HG02870 (cell line): ENCODE results near the gene CYP2J2.
A peak's percentile ranks its signal among the peaks of the same experiment; 100 is the strongest.
"Not testable (repeated sequence)": the region's sequence is repeated elsewhere in the genome, so short reads cannot be mapped to it uniquely, and the experiment has no call there.

Source experiments
- ATAC-seq: cut with Tn5 transposase; IDR thresholded peaks from one replicate; pipeline ENCODE4 v1.9.1; 2021; ENCODE audit warnings: mild to moderate bottlenecking, moderate library complexity; ENCODE audit not compliant: unreplicated experiment

CYP2J2 gene

DNA sequence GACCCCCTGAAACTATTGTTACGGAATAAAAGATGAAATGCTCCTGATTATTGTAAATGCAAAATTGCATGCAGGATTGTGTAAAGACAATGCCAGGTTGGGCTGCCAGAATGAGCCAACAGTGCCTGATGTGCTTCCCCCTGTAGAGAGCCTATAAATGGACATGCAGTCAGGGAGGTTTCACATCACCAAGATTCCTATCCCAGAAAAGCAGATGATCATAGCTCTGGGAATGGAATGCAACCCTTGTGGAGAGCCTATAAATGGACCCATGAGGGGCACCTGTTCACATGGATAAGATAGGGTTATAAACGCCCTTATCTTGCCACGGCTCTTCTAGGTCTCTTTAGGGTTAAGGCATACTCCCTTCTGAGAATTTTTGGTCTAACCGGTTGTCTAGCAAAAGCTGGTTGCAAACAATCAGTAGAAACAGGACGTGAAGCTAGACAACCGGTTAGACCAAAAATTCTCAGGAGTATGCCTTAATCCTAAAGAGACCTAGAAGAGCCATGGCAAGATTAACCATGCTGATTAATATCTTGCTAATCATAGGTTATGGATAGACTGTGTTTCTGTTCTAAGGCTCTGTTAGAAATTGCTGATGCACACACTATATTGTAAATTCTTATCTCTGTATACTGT, 5.2 kb downstream of the CYP2J2 start:
- not testable (repeated sequence) for ATAC-seq

DNA sequence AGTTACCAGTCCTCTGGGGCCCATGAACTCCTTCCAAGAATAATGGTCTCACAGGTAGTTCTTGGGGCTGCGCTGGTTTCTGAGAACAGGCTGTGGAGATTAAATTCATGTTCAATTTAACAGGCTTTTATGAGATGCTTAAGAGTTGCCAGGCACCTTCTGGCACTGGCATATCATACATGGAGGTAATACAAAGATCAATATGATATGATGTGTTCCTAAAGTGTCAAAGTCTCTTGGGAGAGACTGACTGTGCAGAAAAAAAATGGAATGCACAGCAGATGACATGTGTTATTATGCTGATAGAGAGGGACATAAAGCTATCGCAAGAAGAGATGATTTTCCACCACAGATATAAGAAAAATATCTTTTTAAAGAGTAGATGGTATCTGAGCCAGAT, 6.8 kb downstream of the CYP2J2 start:
- no peak for ATAC-seq

DNA sequence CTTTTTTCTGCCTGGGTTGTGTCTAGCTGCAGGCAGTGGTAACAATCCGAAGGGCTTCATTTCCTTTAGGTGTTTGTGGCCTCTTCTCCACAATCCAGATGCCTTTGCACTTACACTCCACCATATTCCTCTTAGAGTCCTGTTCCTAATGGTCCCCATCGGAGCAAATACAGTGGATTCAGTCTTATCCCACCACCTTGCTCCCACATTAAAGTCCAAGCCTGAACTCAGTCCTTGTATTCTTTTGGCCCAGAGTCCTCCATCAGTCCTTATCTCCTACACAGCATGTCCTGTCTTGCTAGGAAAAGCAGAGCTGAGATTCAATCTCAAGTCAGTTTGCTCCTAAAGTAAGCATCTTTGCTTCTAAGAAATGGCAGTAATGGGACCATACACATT, 8.8 kb downstream of the CYP2J2 start:
- no peak for ATAC-seq

DNA sequence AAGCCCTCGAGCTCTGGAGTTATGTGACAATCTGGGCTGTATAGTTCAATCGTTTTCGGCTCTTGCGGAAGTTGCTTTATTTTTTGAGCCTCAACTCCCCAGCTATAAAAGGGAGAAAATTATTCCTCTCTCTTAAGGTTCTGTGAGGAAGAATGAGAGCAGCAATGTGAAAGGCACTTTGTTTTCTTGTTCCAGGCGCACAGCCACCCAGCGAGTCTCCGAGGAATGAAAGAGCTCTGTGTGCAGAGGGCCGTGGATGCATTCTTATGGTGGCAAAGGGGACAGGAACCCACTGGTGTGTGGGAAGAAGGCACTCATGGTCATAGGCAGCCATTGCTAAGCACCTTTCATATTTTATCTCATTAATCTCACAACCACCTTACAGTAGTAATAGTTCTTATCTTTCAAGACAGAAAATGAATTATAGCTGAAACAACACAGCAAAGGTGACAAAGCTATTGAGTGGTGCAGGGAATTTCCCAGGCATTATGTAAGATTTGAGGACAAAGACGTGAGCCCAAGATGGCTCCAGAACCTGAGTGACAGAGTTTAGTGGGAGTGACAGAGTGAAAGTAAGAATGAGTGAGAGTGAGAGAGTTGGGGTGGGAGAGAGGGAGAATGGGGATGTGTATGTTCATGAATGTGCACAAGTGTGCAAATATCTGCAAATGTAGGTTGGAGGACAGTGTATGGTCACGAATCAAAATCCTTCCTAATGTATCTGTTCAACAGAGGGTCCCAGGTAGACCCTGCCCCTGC, 9.4 kb downstream of the CYP2J2 start:
- no peak for ATAC-seq

DNA sequence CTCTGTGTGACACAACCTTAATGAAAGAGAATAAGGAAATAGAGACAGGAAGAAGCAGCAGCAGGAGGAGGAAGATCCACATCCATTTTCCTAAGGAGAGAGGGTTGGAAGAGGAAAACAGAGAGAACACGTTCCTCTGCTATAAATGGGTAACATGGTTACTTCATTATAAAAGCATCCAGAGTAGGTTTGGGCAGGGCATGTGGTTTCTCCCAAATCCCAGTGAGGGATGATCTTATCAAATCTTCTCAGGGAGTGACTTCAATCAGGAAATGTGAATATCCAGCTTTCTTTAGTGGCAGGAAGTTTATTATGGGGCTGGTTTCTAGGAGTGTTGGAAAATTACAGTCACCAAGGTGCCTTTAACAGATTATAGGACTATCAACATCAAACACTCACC, 11.1 kb downstream of the CYP2J2 start:
- no peak for ATAC-seq

DNA sequence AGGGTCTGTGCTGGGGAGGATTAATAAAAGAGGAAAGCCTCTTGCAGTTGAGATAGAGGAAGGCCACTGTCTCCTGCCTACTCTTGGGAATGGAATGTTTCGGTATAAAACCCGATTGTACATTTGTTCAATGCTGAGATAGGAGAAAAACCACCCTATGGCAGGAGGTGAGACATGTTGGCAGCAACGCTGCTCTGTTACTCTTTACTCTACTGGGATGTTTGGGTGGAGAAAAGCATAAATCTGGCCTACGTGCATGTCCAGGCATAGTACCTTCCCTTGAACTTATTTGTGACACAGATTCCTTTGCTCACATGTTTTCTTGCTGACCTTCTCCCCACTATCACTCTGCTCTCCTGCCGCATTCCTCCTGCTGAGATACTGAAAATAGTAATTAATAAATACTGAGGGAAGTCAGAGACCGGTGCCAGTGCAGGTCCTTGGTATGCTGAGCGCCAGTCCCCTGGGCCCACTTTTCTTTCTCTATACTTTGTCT, 11.7 kb downstream of the CYP2J2 start:
- not testable (repeated sequence) for ATAC-seq

DNA sequence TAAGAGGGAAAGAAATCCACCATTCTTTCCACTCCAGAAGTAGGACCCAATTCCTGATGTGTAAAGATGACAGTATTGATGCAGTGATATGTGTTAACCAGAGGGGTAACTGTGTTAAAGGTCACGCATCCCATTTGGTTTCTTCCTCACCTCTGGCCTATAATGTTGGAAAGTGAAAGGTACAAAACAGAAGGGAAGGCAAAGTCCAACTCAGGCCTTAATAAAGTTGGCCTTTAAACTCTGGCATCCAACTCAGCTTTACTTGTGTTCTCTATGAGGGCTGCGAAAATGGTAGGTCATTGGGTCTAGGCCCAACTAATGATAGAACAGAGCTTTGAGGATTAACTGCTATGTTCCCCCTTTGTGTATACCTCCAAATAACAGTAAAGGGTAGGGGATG, 17.9 kb downstream of the CYP2J2 start:
- no peak for ATAC-seq

DNA sequence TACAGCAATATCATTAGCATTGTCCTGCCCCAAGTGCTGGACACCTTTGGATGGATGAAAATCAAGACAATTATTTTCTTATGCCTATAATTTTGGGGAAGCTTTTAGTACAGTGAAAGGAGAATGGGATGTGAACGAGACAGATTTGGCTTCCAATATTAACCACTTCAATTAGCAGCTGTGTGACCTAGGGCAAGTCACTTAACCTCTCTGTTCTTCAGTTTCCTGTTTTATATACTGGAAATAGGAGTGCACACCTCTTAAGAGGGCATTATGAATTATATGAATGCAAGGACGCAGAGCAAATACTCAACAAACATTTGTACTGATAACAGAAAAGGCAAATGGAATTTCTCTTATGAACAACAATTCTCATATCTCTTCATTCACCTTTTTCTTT, 18.5 kb downstream of the CYP2J2 start:
- ATAC-seq: no peak

DNA sequence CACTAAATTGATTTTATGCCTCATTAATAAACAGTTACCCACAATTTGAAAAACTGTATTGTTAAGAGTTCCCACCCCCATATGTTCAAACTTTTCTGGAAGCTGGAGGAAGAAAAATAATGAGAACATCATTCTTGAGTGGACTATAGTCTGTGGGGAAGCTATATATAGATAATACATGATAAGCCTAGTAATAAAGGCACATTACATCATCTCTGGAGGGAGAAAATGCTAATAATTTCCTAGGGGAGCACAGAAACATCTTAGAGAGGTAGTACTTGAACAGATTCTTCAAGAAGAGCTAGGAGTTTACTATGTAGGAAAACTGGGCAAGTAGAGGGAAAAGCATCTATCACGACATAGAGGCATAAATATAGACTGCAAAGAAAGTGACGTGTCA, 19.6 kb downstream of the CYP2J2 start:
- no peak for ATAC-seq

DNA sequence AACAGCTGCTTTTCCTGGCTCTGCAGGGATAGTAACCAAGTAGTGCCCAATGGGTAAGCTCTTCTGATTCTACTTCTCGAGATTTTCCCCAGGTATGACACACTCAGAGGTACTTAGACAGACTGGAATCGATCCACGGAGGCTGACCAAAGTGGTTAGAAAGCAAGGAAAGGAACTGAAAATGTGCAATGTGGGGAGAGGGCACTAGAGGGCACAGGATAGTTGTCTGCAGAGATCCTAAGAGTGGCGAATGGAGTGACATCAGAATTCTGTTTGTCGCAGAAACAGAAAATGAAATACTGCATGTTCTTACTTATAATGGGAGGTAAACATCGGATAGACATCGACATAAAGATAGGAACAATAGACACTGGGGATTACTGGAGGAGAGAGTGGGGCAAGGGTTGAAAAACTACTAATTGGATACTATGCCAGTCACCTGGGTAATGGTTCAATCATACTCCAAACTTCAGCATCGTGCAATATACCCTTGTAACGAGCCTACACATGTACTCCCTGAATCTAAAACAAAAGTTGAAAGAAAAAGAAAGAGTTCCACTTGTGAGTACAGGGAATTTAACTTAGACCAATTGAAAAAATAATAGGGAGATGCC, 23.3 kb downstream of the CYP2J2 start:
- ATAC-seq: no peak

DNA sequence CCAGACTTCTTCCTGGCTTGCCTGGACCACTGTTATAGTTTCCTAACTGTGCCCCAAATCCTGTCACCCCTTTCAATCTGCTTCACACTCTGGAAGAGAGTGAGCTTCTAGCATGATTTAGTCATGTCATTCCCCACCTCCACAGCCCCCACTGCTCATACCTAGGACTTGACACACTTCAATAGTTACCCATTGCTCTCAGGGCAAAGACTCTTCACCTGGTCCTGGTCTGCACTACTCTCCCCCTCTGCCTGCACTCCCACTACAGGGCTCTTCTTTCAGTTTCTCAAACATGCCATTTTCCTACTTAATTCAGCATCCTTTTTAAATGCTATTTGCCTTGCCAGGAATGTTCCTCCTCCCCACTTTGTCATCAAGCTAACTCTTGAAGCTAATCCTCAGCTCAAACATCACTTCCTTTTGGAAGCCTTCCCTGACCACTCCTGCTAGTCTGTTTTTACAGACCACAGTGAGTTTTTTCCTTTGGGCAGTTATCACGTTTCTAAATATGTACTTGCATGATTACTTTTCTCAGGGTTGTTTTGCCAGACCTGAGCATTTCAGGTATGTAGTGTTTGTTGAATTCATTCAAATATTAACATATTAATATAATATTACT, 24.7 kb downstream of the CYP2J2 start:
- ATAC-seq: no peak

DNA sequence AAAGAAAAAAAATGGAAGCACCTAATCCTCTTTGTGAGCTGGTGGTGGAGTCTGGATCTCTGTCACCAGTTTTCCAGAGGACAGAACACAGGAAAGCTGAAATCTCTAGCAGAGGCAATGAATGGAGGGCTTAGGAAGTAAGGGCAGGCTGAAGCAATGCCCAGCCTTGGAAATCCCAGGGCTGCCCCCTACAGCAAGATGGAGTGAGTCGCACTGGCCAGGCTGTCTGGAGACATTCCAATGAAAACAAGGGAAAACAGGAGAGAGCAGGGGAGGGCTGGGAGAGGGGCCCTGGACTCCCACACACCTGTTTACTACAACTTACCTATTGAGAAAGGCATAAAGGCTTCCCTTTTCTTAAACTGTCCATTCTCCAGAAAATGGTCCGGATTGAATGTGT, 25.9 kb downstream of the CYP2J2 start:
- no peak for ATAC-seq

DNA sequence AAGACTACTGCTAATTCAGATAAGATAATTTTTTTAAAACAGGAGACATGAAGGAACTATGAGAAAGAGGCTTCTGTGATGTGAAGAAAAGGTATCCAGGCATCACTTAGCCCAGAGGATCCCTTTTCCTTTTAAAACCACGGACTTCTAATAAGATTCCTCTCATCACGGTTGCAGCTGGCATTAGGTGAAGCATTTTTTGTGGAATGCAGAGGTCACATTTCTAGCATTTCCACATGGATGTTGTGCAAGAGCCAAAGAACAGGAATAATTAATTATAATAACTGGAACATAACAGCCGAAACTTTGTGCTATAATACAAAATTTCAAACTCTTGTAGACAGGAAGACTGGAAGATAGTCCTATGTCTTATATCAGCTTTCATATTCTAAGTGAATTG, 27.6 kb downstream of the CYP2J2 start:
- no peak for ATAC-seq

DNA sequence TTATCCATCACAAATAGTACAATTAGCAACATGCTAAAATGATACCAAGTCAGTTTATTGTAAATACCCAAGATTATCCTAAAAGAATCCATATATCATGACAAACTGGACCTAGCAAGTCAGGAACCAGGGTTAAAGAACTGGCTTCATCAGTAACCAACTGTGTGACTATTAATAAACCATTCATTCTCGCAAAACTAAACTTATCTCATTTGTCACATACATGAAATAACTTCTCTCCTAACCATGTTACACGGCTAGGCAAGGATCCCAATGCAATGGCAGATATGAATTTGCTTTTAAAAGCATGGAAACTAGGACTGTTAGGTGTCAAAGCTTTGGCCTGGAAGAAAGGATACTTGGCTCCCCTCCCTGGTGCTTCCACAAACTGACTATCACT, 29.4 kb downstream of the CYP2J2 start:
- no peak for ATAC-seq

DNA sequence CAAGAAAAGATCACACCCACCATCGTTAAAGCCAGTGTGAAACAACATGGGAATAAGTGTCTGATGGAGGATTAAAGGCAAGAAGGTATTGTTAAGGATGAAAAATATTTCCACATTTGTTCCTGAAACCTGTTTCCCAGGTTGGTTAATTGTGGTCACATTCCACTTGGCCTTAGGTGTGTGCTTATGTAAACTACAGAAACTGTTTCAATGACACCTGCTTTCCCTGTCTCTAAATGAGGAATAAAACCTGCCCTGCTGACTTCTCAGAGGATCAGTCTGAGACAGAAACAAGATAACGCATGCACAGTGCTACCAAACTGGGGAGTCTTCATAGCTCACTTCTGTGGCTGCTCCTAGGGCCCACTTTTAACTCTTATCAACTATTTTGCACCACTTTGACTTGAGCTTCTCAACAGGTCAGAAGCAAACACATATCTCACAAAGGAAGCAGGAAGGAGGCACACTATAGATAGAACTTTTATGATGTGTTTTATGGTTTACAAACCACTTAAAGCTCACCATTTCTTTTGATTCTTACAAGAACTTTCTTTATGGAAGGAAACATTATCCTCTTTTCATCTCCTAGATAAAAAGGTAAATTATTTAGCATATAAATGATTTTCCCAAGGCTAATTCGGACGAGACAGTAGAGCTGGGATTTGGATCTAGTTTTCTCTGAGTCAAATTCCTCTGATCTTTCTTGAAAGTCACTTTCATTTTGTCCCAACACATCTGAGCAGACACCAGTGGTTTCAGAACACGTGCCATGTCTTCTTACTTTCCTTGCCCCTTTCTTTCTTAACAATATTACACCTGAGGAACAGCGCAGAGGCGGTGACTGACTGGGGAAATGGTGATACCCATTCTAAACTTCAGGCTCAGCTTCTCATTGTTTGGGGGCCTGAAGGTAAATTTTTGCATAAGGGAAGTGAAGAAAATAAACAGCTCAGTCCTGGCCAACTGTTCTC, 33.4 kb downstream of the CYP2J2 start:
- no peak for ATAC-seq

DNA sequence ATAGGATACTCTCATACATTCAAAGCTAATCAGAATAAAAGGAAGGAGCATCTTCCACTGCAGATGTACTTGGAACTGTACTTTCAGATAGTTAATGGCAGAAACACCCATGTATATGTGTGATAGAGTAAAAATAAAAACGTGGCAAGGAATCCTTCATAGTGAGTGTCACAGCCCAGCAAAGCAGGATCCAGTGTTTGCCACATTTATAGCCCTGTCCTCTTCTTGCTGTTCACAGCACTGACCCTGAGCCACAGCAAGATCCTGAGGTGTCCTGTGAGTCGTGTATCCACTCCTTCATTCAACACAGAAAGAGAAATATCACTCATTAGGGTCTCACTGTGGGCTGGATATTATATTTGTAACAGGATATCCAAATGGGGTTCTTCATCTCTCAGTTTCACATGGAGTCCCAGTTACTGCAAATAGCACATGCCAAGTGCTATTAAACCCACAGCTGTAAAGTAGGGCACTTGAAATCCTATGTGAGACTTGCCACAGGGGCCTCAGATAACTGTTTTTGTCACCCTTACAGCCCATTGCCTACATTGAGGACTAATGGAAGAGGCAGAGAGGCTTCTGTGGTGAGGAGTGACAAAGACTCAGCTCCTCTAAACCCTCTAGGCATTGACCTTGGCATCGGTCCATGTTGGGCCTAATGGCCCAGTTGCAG, 41.3 kb downstream of the CYP2J2 start:
- ATAC-seq: no peak

DNA sequence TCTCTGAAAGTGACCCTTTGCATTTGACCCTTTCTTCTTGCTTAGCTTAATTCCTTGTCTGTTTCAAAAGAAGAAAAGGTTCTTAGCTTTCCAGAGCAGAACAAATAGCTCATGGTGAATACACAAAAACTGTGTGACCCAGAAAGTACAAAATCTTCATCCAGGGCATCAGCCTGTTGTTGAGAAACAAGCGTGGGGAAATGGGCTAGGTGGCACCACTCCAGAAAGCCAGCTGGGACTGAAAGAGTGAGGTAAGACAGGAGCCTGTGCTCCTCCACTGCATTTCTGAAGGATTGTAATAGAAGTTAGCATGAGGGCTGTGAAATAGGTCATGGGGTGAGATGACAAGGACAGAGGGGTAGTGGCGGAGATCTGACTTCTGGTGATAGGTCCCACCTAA, 45.8 kb downstream of the CYP2J2 start:
- ATAC-seq: no peak

DNA sequence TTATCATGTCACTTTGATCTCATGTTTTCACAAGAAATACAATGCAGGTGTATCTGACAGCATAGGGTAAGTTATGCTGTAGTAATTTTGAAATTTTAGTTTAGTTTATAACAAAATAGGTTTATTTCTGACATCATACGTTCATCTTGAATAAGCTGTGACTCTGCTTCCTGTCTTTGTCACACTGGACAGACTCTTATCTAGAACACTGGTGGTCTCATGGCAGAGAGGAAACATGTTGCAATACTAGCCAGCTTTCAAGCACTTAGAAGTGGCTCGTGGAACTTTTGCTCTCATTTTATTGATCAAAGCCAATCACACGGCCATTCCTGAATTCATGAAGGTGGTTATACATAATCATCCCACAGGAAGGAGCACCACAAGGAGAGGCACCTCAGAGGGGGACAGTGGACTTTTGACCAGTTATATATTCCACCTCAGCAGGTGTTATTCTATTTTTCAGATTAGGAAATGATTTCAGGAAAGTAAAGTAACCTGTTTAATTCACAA, 46.5 kb downstream of the CYP2J2 start:
- ATAC-seq: no peak

DNA sequence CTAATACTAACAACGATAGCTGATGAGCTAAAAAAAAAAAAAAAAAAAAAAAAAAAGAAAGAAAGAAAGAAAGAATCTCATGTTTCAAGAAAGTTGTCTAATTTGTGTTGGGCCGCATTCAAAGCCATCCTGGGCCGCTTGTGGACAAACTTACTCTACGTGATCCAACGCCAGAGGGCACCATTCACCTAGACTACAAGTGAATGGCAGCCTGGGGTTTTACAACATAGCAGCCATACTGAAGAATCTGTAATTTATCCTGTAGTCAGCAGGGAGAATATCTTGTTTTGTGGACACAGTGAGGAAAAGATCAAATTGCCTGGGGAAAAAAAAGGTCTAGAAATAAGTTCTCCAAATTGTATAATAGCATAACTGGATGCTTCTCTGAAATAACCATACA, 47.0 kb downstream of the CYP2J2 start:
- peak; percentile 67 for ATAC-seq

DNA sequence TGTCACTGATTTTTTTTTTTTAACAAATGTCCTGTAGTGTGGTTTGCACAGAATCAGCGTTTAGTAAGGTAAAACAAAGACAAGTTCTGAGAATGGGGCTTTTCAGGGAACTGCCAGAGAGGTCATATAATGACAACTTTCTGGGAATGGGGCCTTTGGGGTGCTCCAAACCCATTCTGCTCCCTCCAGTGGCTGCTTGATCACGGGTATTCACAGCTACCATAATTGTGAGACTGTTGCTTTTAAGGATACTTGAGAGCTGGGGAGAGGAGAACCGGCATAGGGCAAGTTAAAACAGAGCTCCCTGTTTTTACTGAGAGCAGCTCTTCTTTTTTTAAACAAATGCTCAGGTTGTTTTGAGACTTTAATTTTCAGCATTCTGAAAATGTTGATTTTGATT, 48.2 kb downstream of the CYP2J2 start:
- no peak for ATAC-seq
